Embryonic facial prominence (tissue), 1 donor: ENCODE results near the gene PSMB2.

Experiments
- DNase-seq: peaks from one replicate; pipeline ENCODE4 v3.0.0-alpha.2; 2016; ENCODE audit errors: extremely low spot score

Gene PSMB2

DNA sequence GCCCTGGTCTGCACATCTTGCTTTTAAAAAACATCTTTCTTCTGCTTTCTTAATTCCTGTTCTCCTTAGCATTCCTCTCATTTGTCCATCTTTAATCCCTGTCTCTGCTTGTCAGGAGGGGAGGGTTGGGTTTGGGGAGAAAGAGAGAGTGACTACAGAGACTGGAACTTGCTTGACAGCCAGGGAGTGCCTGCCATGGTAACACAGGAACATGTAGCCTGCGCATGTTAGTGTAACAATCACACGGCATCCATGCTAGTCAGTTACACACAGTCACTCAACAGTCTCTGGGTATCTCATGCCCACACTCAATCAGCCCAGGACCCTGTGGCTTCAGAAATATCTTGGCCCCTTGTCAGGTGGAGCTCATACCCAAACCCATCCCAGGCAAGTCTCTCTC lies 69.0 kb downstream of the PSMB2 start:
- DNase-seq, result no peak

DNA sequence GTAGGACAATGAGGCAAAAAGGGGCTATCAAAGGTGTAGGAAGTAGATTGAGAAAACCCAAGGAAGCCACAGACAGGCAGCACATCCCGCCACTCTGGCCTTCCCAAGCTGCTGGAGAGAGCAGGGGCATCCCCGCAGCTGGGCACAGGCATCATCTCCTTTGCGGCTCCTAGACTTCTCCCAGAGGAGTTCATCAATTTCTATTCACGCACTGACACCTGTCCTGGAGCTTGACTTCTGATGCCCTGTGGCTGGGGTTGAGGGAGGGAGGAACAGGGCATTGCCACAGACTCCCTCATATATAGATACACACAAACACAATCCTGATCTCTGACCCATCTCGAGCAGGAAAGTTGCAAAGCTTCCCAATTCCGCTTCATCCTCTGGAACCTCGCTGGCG lies 70.1 kb downstream of the PSMB2 start:
- no peak for DNase-seq

DNA sequence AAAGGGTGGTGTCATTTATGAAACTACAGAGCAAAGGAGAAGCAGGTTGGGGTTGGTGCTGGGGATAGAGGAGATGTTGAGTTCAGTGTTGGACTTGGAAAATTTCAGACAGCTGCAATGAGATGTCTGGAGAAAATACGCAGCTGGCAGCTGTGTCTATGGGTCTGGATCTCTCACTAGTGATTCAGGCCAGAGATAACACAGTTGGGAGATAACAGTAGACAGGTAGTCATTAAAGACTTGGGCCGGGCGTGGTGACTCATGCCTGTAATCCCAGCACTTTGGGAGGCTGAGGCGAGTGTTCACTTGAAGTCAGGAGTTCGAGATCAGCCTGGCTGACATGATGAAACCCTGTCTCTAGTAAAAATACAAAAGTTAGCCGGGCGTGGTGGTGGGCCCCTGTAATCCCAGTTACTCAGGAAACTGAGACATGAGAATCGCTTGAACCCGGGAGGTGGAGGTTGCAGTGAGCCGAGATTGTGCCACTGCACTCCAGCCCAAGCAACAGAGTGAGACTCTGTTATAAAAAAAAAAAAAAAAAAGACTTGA lies 70.7 kb downstream of the PSMB2 start:
- no peak for DNase-seq

DNA sequence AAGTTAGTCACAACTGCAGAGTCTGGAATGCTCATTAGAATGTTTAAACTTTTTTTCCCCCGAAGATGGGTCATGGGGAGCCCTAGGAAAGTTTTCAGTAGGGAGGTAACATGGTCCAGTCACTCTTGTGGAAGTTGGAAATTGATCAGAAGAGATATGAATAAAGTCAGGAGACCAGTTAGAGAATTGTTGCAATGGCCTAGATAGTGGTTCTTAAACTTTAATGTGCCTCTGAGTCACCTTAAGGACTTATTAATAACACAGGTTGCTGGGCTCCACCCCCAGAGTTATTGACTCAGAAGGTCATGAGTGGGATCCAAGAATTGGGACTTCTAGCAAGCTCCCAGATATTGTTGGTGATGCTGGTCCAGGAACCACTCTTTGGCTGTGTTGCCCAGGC lies 71.4 kb downstream of the PSMB2 start:
- DNase-seq, result no peak

DNA sequence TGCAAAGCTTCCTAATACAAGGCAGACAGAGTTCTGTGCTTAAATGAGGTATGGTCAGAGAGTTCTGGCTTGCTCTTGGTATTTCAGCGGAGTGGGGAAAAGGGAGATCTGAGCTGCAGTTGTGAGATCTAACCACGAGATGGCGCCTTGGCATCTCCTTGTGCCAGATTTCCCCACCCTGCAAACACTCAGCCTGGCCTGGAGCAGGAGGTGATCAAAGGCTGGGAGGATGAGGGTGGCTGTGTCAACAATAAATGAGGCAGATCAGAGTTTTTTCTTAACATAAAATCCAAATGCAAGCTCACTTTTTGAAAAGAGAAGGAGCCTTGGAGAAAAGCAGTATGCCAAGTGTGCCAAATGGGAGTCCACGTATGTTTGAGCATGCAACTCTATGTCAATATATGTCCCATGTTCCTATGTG lies 72.3 kb downstream of the PSMB2 start:
- DNase-seq, result peak; percentile 41

DNA sequence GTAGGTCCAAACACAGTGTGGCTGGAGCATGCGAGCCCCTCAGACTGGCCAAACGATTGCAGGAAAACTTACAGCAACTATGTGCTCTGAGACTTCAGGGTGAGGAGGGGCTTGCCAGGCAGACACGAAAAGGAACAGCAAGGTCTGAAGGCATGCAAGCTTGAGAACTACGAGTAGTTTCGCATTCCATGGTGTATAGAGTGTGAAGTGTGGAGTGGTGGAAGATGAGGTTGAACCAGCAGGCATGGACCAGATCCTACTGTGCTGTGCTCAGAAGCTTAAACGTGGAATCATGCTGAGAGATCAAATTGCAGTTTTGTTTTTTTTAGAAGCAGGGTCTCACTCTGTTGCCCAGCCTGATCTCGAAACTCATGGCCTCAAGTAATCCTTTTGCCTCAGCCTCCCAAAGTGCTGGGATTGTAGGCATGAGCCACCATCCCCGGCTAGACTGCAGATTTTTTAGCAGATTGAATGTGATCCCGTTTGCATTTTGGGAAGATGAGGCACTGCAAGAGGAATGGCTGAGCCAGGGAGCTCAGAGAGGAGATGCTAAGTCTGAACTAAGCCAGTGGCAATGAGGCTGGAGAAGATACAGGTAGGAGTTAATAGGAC lies 73.3 kb downstream of the PSMB2 start:
- DNase-seq, result no peak

DNA sequence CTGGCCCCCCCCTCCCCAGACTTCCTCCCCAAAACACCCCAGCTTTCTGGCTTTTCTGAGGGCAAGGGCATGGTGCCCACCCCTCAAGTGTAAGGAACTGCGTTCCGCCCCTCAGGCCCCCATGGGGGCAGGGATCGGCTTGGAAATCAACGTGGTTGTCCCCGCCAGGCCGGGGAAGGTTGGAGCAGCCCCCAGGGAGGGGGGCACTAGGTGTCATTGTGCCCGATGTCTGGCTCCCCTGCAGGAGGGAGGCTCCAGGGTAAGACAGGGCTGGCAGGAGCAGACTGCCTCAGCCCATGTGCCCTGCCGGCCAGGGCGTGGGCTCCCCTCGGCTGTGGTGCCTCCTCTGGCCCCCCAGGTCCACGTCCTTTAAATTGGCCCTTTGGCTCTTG lies 75.6 kb downstream of the PSMB2 start:
- DNase-seq, result no peak

DNA sequence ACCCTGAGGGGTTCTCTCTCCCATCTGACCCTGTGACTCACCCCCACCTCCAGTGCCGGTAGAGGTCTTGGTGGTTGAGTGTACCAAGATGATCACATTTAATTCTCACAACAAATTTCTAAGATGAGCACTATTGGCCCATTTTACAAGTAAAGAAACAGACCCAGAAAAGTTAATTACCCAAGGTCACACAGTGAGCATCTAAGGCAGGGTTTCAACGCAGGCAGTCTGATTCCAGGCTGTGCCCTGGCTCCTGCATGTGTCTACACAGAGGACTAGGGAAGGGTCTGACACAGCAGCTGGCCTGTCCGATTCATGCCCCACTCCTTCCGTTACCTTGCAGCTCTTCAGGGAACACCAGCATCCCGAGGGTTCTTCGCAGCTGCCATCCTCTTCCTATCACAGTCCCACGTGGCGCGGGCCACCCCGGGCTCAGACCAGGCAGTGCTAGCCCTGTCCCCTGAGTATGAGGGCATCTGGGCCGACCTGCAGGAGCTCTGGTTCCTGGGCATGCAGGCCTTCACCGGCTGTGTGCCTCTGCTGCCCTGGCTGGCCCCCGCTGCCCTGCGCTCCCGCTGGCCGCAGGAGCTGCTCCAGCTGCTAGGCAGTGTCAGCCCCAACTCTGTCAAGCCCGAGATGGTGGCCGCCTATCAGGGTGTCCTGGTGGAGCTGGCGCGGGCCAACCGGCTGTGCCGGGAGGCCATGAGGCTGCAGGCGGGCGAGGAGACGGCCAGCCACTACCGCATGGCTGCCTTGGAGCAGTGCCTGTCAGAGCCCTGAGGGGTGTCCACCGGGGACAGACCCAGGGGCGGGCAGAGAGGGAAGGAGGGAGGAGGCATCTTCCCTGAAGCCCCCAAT lies 76.2 kb downstream of the PSMB2 start:
- DNase-seq, result no peak

DNA sequence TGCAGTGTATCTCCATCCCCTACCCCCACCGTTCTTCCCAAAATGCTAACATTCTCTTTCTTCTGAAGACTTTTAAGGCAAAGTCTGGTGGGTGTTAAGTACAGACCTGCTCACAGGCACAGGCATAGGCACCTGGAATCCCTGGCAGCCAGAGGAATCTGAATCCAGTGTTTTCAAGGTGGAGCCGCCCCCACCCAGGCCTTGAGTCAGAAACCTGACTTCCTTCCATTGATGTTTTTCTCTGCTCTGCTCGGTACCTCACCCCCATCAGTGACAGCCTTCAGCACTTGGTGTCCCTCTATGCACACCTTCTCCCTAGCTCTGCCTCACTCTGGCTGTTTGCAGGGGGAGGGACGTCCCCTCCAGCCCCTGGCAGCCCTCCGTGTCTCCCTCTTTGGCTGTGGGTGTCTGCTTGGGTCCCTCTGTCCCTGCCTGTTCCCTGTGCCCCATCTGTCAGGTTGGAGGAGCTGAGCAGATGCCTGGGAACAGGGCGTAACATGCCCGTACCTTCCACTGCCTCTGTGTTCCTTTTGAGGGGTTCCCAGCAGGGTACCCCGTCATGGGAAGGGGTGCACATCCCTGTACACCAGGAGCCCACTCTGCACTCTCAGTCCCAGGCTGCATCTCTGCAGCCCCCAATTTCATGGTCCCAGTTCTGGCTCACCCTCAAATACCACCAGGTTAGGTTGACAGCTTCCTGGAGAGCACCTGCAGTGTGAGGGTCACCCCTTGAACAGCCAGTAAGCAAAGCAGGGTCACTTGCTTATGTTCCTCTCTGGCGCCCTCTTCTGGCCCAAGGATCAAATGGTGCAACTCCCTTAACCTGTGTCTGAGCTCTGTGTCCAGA lies 77.1 kb downstream of the PSMB2 start:
- no peak for DNase-seq

DNA sequence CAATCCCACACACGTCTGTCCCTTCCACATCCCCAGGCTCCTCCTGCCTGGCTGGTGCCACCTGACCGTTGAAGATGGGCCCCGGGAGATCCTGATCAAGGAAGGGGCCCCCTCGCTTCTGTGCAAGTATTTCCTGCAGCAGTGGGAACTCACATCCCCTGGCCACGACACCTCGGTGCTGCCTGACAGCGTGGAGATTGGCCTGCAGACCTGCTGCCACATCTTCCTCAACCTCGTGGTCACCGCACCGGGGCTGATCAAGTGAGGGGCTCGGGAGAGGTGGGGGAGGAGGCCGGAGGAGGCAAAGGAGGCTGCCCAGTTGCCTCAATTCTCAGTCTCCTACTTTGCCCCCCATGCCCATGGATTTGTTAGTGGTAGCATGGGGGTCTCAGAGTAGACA lies 78.2 kb downstream of the PSMB2 start:
- DNase-seq, result no peak

DNA sequence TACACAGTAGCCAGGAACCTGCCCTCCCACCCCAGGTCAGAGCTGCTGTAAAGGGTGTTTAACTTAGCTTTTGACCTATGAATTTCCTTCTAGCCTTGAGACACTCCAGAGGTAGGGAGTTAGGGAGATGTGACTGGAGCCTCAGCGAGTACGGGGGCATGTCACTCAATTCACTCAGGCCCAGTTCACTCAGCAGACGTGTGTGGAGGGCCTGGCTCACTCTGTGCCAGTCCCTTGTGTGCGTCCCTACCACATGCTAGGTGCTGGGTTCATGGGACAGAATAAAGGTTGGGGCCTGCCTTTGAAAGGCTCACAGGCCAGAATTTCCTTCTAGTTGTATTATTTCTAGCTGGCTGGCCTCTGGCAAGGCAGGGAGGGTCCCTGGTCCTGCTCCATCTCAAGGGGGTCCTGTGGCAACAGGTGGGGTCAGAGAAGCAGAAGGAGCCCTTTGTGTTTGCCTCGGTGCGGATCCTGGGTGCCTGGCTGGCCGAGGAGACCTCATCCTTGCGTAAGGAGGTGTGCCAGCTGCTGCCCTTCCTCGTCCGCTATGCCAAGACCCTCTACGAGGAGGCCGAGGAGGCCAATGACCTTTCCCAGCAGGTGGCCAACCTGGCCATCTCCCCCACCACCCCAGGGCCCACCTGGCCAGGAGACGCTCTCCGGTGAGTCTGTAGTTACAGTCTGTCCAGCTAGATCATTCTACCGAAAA lies 79.2 kb downstream of the PSMB2 start:
- DNase-seq, result no peak

DNA sequence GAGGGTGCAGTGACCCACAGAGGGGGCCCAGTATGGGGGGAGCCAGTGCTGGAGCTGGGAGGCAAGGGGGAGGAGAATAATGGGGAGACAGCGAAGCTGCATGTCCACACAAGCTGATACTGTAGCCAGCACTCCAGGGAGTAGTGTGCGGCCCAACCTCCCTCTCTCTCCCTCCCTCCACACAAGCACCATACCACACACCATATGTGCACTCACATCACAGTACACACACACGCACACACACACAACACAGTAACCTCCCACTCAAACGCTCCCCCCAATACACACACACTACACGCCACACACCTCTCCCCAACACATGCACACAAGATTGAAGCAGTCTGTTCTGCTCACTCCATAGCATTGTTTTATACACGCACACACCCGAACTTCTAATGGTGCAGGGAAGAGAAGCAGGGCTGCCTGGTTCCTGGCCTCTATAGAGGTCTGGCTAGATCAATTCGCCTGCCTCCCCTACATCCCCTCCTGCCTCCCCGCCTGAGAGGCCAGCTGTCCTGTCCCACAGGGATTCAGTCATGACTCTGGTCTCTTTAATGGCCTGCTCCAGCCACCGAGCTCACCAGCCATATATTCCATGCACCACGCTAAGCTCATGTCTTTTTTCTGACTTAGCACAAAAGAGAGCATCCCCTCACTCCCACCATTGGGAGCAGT lies 79.9 kb downstream of the PSMB2 start:
- no peak for DNase-seq

DNA sequence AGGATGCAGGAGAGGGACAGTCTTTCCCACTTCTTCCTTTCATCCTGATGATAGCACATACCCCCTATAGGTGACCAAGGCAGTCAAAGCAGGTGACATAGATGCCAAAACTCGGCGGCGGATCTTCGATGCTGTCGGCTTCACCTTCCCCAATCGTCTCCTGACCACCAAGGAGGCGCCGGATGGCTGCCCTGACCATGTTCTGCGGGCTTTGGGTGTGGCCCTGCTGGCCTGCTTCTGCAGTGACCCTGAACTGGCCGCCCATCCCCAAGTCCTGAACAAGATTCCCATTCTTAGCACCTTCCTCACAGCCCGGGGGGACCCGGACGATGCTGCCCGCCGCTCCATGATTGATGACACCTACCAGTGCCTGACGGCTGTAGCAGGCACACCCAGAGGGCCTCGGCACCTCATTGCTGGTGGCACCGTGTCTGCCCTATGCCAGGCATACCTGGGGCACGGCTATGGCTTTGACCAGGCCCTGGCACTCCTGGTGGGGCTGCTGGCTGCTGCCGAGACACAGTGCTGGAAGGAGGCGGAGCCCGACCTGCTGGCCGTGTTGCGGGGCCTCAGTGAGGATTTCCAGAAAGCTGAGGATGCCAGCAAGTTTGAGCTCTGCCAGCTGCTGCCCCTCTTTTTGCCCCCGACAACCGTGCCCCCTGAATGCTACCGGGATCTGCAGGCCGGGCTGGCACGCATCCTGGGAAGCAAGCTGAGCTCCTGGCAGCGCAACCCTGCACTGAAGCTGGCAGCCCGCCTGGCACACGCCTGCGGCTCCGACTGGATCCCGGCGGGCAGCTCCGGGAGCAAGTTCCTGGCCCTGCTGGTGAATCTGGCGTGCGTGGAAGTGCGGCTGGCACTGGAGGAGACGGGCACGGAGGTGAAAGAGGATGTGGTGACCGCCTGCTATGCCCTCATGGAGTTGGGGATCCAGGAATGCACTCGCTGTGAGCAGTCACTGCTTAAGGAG lies 80.8 kb downstream of the PSMB2 start:
- DNase-seq, result no peak

DNA sequence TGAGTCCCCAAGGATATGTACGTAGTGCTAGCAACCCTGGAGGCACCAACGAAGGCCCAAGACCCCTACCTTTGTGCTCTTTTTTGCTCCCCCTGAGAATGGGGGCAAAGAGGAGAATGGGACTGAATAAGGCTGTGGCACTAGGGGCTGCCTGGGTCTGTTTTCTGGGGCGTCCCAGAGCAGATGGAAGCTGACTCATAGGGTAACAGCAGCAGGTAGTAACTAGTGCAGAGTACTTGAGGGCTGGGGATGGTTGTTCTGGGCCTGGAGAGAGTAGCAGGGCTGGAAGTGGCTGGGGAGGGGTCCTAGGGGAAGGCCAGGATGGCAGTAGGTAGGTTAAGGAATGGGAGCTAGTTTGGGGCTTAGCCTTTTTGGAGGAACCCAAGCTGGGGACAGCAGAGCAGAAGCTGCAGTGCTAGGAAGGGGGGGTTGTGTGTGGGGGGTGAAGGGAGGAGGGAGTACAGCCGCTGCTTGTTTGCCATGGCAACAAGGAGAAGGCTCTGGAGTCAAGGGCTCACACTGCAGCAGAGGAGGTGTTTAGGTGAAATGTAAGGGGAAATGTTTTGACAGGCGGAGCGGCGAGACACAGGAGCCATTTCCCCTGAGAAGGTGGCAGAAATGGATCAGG lies 81.9 kb downstream of the PSMB2 start:
- DNase-seq, result no peak

DNA sequence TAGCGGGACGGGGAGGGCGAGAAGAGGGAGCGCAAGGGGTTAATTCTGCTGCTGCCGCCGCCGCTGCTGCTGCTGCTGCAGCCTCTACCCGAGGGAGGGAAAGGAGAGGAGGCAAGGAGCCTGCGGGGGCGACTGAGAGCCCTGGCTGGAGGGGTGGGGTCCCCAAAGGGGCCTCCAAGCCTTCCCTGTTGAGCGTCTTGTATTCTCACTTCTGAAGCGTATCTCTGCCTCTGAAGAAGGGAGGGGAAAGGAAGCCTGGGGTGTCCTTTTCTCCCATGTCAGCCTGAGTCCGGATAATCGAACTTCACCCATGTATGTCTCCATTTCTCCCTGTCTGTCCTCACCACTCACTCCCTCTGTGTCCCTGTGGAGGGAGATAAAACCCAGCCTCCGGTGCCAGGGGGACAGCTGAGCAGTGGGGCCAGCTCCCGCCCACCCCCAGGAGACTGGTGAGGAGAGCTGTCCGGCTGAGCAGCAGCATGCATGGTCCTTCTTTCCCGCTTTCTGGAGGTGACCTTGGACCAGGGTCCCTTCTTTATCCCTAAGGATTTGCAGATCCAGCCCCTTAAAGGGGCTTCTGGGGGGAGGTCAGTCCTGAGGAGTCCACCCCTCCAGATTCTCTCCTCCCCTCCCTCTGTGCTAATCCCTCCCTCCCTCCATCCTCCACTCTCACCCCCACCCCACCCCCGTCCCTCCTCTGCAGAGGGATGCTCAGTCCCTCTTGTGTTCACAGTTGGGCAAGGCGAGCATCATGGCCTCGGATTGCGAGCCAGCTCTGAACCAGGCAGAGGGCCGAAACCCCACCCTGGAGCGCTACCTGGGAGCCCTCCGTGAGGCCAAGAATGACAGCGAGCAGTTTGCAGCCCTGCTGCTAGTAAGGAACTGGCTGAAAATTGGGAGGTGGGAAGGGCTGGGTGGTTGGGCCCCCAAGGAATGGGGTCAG lies 82.7 kb downstream of the PSMB2 start:
- no peak for DNase-seq

DNA sequence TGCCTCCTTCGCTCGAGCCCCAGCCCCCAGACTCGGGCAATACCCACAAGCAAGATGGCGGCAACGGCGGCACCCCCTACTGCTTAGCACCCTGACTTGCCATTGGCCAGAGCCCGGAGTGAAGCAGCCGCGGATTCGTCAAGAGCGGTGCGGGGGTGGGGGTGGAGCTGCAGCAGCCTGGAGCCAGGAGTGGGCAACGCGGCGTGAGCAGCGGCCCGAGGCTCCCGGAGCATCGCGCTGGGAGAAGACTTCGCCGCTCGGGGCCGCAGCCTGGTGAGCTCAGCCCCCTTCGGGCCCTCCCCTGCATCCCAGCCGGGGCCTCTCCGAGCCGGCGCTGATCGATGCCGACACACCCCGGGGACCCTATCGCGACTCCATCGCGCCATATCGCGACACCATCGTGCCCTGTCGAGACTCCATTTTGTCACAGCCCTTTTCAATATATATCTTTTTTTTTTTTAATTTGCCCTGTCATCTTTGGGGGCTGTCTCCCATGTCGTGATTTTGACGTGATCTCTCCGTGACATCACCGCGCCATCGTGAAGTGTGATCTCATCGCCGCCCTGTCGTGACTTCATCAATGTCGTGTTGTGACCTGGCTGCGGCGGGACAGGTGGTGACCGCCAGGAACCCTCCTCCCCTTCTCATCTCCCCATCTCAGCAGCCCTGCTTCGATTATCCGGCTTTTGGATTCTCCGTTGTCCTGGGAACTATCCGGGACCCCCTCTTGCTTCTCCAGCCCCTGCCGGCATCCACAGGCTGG lies 83.5 kb downstream of the PSMB2 start, which contains the start of gene NCDN:
Gene NCDN, plus strand, starts transcription at position 189 of the 763 bp plus-strand sequence. Its CDS starts 392 bp downstream, at position 581.
- peak; percentile 97 for DNase-seq

DNA sequence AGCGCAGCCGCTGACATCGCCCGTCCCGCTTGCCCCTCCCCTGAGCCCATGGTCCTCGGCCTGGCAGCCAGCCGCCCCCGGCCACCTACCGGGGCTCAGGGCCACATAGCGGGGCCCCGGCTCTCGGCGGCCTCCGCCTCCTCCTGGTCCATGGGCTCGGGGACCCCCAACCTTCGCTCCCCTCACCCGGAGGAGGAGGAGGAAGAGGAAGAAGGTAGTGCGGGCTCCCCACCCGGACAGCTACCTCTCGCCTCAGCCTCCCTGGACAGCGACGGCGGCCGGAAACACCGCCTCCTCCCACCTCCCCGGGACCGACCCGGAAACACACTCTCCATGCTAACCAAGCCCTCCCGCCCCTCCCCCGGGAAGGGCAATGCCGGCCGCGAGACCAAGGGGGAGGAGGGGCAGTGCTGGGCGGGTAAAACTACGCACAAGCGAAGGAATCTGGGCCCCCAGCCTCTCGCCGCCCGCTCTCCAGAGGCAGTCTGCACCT lies 84.2 kb downstream of the PSMB2 start, which contains the start of gene KIAA0319L:
Gene KIAA0319L, minus strand, starts transcription at position 286 of the 493 bp plus-strand sequence. CDS start 2,912 bp downstream, outside the sequence.
- no peak for DNase-seq
